Coronary artery (tissue), 2 donors: ENCODE data around the gene DERL3.
A peak's percentile ranks its signal among the peaks of the same experiment; 100 is the strongest.

Source experiments
- DNase-seq: peaks from one replicate; pipeline ENCODE4 v3.0.0-alpha.2; 2017; ENCODE audit warnings: low spot score
- H3K27ac ChIP-seq, 2 donors: fragments of 200-600 bp; sonication (generic); one replicate each; pipeline ENCODE4 v1.5.1; 2016 to 2019
- H3K4me3 ChIP-seq: fragments of 200-600 bp; sonication (generic); 2 replicates; pipeline ENCODE4 v1.5.1; 2016; ENCODE audit warnings: mild to moderate bottlenecking, moderate library complexity
- CTCF ChIP-seq: fragments of 200-600 bp; sonication (generic); IDR thresholded peaks from one replicate; pipeline ENCODE4 v1.5.1; 2019; ENCODE audit warnings: antibody characterized with exemption

The DERL3 gene

GRCh38 chr22:23835484-23836144 is 3.2 kb downstream of the DERL3 start:
- DNase-seq = no peak
- peak overlapping the region; percentile 50 to 72 for H3K27ac ChIP-seq

GRCh38 chr22:23834793-23835483 is 3.9 kb downstream of the DERL3 start:
- no peak for TF ChIP-seq CTCF
- Histone ChIP-seq H3K27ac (peak overlapping the region; percentile 50 to 72), H3K4me3 (no peak overlapping the region)
- peak; percentile 74 for DNase-seq

More at GRCh38 chr22:23835484-23836144, 3.2 kb downstream of the DERL3 start:
- TF ChIP-seq CTCF = no peak
- no peak overlapping the region for H3K4me3 ChIP-seq

- TF ChIP-seq CTCF = no peak
- peak overlapping the region; percentile 50 to 72 for H3K27ac ChIP-seq
These were observed 4.4 kb downstream of the DERL3 start for GRCh38 chr22:23834406-23834792.

GRCh38 chr22:23833911-23834317 is 4.9 kb downstream of the DERL3 start:
- H3K27ac ChIP-seq = peak overlapping the region in 1 of 2 donors; percentile 11
- peak; percentile 52 for DNase-seq

More at GRCh38 chr22:23834406-23834792, 4.4 kb downstream of the DERL3 start:
- DNase-seq = no peak
- H3K4me3 ChIP-seq = no peak overlapping the region

GRCh38 chr22:23833017-23833751 is 5.6 kb downstream of the DERL3 start:
- DNase-seq = peak; percentile 57
- no peak overlapping the region for H3K4me3 ChIP-seq
- no peak overlapping the region for H3K27ac ChIP-seq
- TF ChIP-seq CTCF = no peak

More at GRCh38 chr22:23833911-23834317, 4.9 kb downstream of the DERL3 start:
- no peak overlapping the region for H3K4me3 ChIP-seq
- no peak for TF ChIP-seq CTCF

- no peak for TF ChIP-seq CTCF
- Histone ChIP-seq H3K4me3 (no peak overlapping the region), H3K27ac (no peak overlapping the region)
- DNase-seq = peak; percentile 67
These were observed 6.4 kb downstream of the DERL3 start for GRCh38 chr22:23832226-23833016.
